Liver (tissue), 9 donors: ENCODE measurements around the gene ARMH1. TPM values are rescaled to one million over a fixed set of nuclear protein-coding genes. Genes with fewer than 3 reads are reported as not detected.

Experiments used
- DNase-seq: peaks from one replicate; pipeline ENCODE4 v3.0.0-alpha.2; 2017; ENCODE audit warnings: low spot score
- H3K27ac ChIP-seq, 2 donors: one replicate each; pipeline ENCODE4 v1.7.0; 2013; ENCODE audit warnings: inconsistent platforms in 2 of 2, low read length in 2 of 2, control low read depth in 1 of 2, low read depth in 1 of 2, mild to moderate bottlenecking in 1 of 2
- H3K27me3 ChIP-seq, 4 donors: one replicate each; pipeline versions ENCODE4 v1.6.1 to v1.7.0; 2013; ENCODE audit warnings: low read length in 3 of 4, inconsistent platforms in 1 of 4, mild to moderate bottlenecking in 1 of 4, moderate library complexity in 1 of 4; ENCODE audit not compliant: control insufficient read depth in 4 of 4, insufficient read depth in 4 of 4
- H3K36me3 ChIP-seq, 4 donors: one replicate each; pipeline versions ENCODE4 v1.6.1 to v1.7.0; 2013; ENCODE audit warnings: low read length in 3 of 4, mild to moderate bottlenecking in 3 of 4, low read depth in 1 of 4, moderate library complexity in 1 of 4; ENCODE audit not compliant: control insufficient read depth in 4 of 4, insufficient read depth in 3 of 4
- H3K4me1 ChIP-seq, 4 donors: one replicate each; pipeline versions ENCODE4 v1.6.1 to v1.7.0; 2013; ENCODE audit warnings: low read length in 3 of 4, mild to moderate bottlenecking in 3 of 4, moderate library complexity in 1 of 4; ENCODE audit not compliant: control insufficient read depth in 4 of 4, insufficient read depth in 4 of 4
- H3K4me3 ChIP-seq, 3 donors: one replicate each; pipeline versions ENCODE4 v1.6.1 to v1.7.0; 2013; ENCODE audit warnings: low read length in 3 of 3, control low read depth in 1 of 3, low read depth in 1 of 3, mild to moderate bottlenecking in 1 of 3
- H3K9ac ChIP-seq, 2 donors: one replicate each; pipeline ENCODE4 v1.7.0; 2013; ENCODE audit warnings: low read length in 2 of 2, mild to moderate bottlenecking in 2 of 2, moderate library complexity in 2 of 2, control low read depth in 1 of 2, low read depth in 1 of 2
- H3K9me3 ChIP-seq, 4 donors: one replicate each; pipeline versions ENCODE4 v1.6.1 to v1.7.0; 2013; ENCODE audit warnings: low read length in 3 of 4; ENCODE audit not compliant: control insufficient read depth in 4 of 4
- CTCF ChIP-seq: fragments of 150-350 bp; IDR thresholded peaks from 2 replicates; pipeline ENCODE4 v1.5.1; 2017; ENCODE audit warnings: improper control_type of control experiment, low read depth, low read length; ENCODE audit not compliant: missing input control
- EGR1 ChIP-seq, 2 donors: IDR thresholded peaks; 2 replicates each; pipeline ENCODE4 v1.6.1; 2016 to 2018; ENCODE audit warnings: antibody characterized with exemption in 2 of 2, low read depth in 2 of 2
- FOXA1 ChIP-seq: IDR thresholded peaks from 2 replicates; pipeline ENCODE4 v1.6.1; 2016; ENCODE audit warnings: antibody characterized with exemption
- FOXA2 ChIP-seq: IDR thresholded peaks from 2 replicates; pipeline ENCODE4 v1.6.1; 2016; ENCODE audit warnings: antibody characterized with exemption
- GABPA ChIP-seq, 2 donors: IDR thresholded peaks in 1 of 2; conservative IDR thresholded peaks in 1 of 2; 2 replicates each; pipeline ENCODE4 v1.6.1; 2016; ENCODE audit warnings: antibody characterized with exemption in 2 of 2, mild to moderate bottlenecking in 1 of 2, moderate library complexity in 1 of 2
- HNF4A ChIP-seq, 2 donors: conservative IDR thresholded peaks; 2 replicates each; pipeline ENCODE4 v1.6.1; 2016; ENCODE audit warnings: antibody characterized with exemption in 2 of 2, mild to moderate bottlenecking in 2 of 2
- HNF4G ChIP-seq: IDR thresholded peaks from 2 replicates; pipeline ENCODE4 v1.6.1; 2016; ENCODE audit warnings: antibody characterized with exemption
- NR2F2 ChIP-seq: IDR thresholded peaks from 2 replicates; pipeline ENCODE4 v1.6.1; 2016; ENCODE audit warnings: antibody characterized with exemption
- RAD21 ChIP-seq, 2 donors: IDR thresholded peaks; 2 replicates each; pipeline ENCODE4 v1.6.1; 2016; ENCODE audit warnings: antibody characterized with exemption in 2 of 2, mild to moderate bottlenecking in 2 of 2
- REST ChIP-seq: IDR thresholded peaks from 2 replicates; pipeline ENCODE4 v1.6.1; 2016; ENCODE audit warnings: antibody characterized with exemption, mild to moderate bottlenecking
- SP1 ChIP-seq: IDR thresholded peaks from 2 replicates; pipeline ENCODE4 v1.6.1; 2018; ENCODE audit warnings: antibody characterized with exemption, mild to moderate bottlenecking
- TAF1 ChIP-seq: conservative IDR thresholded peaks from 2 replicates; pipeline ENCODE4 v1.6.1; 2016; ENCODE audit warnings: antibody characterized with exemption, mild to moderate bottlenecking
- YY1 ChIP-seq: IDR thresholded peaks from 2 replicates; pipeline ENCODE4 v1.6.1; 2016; ENCODE audit warnings: antibody characterized with exemption, mild to moderate bottlenecking
- ZBTB33 ChIP-seq: IDR thresholded peaks from 2 replicates; pipeline ENCODE4 v1.6.1; 2016; ENCODE audit warnings: antibody characterized with exemption
- WGBS: extraction: QIAGEN DNeasy Blood & Tissue Kit; methylation state at CpG from one replicate; pipeline ENCODE4 v1.1.7; 2013; 5-methylcytosine and 5-hydroxymethylcytosine counted together
- polyA plus RNA-seq, 2 donors: library from polyadenylated mRNA; stranded (reverse) in 1 of 2; unstranded in 1 of 2; fragments of 200-250 nt in 1 of 2; fragments of >200 nt in 1 of 2; fragmentation: Nextera tagmentation in 1 of 2; extraction: Ambion mirVana in 1 of 2; gene quantifications; one replicate each; pipeline versions ENCODE4 v1.2.1 to v1.2.3, GENCODE V29; 2013 to 2015
- total RNA-seq, 2 donors: library from RNA; depleted of rRNA; stranded (reverse); fragments of >200 nt; gene quantifications; one replicate each; pipeline ENCODE4 v1.2.3, GENCODE V29; 2014
- TF ChIP-seq, protein P1 (sequence below): IDR thresholded peaks from 2 replicates; pipeline ENCODE4 v1.6.1; 2016; ENCODE audit warnings: antibody characterized with exemption
- donor health status: healthy.
- donor health status: healthy.
- donor health status: healthy.
- donor health status: healthy.
- donor health status: healthy.

The ARMH1 gene
- total and polyA plus RNA-seq, 4 donors: 2.2 to 20.3 (median 5.5) TPM

- TF ChIP-seq ZBTB33 (no peak), SP1 (no peak), HNF4G (no peak)
- Histone ChIP-seq H3K4me1 (peaks cover 0 to under 1% (median 0%) of the 10 kb centered on the region in 4 donors), H3K4me3 (no peak overlapping the region), H3K36me3 (no peaks in the 10 kb centered on the region), H3K9ac (no peak overlapping the region), H3K9me3 (no peaks in the 10 kb centered on the region), H3K27ac (no peak overlapping the region), H3K27me3 (no peaks in the 10 kb centered on the region)
- WGBS: 79% methylated on average over 4 of the region's 4 CpGs
- DNase-seq: no peak
These were observed 45.8 kb downstream of the ARMH1 start for GRCh38 chr1:44720281-44720680.

DNA sequence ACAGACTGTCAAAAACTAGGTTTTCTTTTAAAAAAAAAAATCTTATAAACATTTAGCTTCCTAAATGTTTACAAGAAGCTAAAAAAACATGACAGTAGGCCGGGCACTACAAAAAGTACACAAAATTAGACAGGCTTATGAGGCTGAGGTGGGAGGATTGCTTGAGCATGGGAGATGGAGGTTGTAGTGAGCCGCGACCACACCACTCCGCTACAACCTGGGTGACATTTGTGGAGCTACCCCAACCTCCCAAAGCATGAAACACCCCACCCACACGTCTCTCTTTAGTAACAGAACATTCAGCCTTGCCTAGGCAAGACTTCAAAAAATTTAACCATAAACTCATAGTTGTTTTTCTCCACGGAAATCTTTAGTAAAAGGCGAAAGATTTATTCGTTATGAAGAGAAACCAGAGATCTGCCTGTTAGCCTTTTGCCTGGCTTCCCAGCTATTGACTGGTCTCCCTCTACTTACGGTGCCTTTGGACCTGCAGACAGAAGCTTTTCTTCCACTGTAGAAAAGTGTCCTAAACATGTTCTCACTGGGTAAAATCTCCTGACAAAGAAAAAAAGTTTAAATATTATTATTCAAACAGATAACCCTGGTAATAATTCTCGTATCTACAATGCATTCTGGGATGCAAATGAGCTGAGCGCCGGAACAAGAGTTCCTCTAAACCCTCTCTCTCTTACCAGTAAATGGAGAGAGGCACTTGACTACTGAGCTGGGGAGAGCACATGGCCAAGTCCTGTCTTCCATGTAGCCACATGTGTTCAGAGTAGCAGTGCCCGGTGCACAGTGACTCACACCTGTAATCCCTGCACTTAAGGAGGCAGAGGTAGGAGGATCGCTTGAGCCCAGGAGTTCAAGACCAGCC is 47.2 kb downstream of the ARMH1 start:
- no peak for DNase-seq
- peak overlapping the region in 1 of 2 donors; percentile 59 for H3K9ac ChIP-seq
- WGBS: 54% methylated on average over 14 of the region's 14 CpGs
- no peak overlapping the region for H3K27ac ChIP-seq
- H3K4me3 ChIP-seq: no peak overlapping the region
- H3K27me3 ChIP-seq: no peaks in the 10 kb centered on the region
- TF ChIP-seq YY1: peak; percentile 34
- no peak for TF ChIP-seq GABPA (IDR thresholded peaks at IDR 0.05 in 1 of 2, conservative IDR thresholded peaks at IDR 0.05 in 1 of 2)
- H3K9me3 ChIP-seq: no peaks in the 10 kb centered on the region
- no peaks in the 10 kb centered on the region for H3K4me1 ChIP-seq
- H3K36me3 ChIP-seq: no peaks in the 10 kb centered on the region

GRCh38 chr1:44723064-44723463 is 48.5 kb downstream of the ARMH1 start:
- DNase-seq: no peak
- H3K36me3 ChIP-seq: no peaks in the 10 kb centered on the region
- no peak overlapping the region for H3K4me3 ChIP-seq
- H3K4me1 ChIP-seq: no peaks in the 10 kb centered on the region
- WGBS: 82% methylated on average over 9 of the region's 9 CpGs
- H3K9me3 ChIP-seq: no peaks in the 10 kb centered on the region
- H3K27ac ChIP-seq: no peak overlapping the region
- H3K27me3 ChIP-seq: no peaks in the 10 kb centered on the region
- TF ChIP-seq SP1 (no peak), EGR1 (IDR thresholded peaks at IDR 0.05; ENCODE audit: low read depth in 2 of 2) (no peak), TAF1 (no peak), REST (no peak), YY1 (no peak), FOXA2 (no peak), HNF4A (conservative IDR thresholded peaks at IDR 0.05) (no peak), NR2F2 (no peak), CTCF (no peak), FOXA1 (no peak), GABPA (IDR thresholded peaks at IDR 0.05 in 1 of 2, conservative IDR thresholded peaks at IDR 0.05 in 1 of 2) (no peak), RAD21 (IDR thresholded peaks at IDR 0.05) (no peak), HNF4G (no peak)
- TF ChIP-seq, protein P1, sequence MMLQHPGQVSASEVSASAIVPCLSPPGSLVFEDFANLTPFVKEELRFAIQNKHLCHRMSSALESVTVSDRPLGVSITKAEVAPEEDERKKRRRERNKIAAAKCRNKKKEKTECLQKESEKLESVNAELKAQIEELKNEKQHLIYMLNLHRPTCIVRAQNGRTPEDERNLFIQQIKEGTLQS: no peak
- no peak overlapping the region for H3K9ac ChIP-seq
